HEK293 (cell line): ENCODE data around the gene DICER1.

ENCODE experiments used
- GLIS1 ChIP-seq: fragments of 450-650 bp; formaldehyde crosslinking; IDR thresholded peaks from 2 replicates; pipeline ENCODE4 v1.5.1; 2016; ENCODE audit warnings: missing biosample characterization, missing genetic modification characterization
- SP2 ChIP-seq: fragments of 450-650 bp; formaldehyde crosslinking; IDR thresholded peaks from 2 replicates; pipeline ENCODE4 v1.5.1; 2016; ENCODE audit warnings: missing biosample characterization, missing genetic modification characterization
- ZNF121 ChIP-seq: fragments of 450-650 bp; formaldehyde crosslinking; IDR thresholded peaks from 2 replicates; pipeline ENCODE4 v1.5.1; 2016; ENCODE audit warnings: missing biosample characterization, missing genetic modification characterization
- ZNF404 ChIP-seq: fragments of 450-650 bp; formaldehyde crosslinking; IDR thresholded peaks from 2 replicates; pipeline ENCODE4 v1.5.1; 2017; ENCODE audit warnings: missing biosample characterization, missing genetic modification characterization
- ZNF664 ChIP-seq: fragments of 450-650 bp; formaldehyde crosslinking; IDR thresholded peaks from 2 replicates; pipeline ENCODE4 v1.5.1; 2016; ENCODE audit warnings: missing biosample characterization, missing genetic modification characterization
- ZNF76 ChIP-seq: fragments of 450-650 bp; formaldehyde crosslinking; IDR thresholded peaks from 2 replicates; pipeline ENCODE4; 2016; ENCODE audit warnings: low read depth, missing biosample characterization, missing genetic modification characterization, borderline replicate concordance
- TF ChIP-seq, protein P1 (sequence below): fragments of 450-650 bp; formaldehyde crosslinking; IDR thresholded peaks from 2 replicates; pipeline ENCODE4 v1.5.1; 2016; ENCODE audit warnings: missing biosample characterization, missing genetic modification characterization
- TF ChIP-seq, protein P2 (sequence below): fragments of 450-650 bp; formaldehyde crosslinking; IDR thresholded peaks from 2 replicates; pipeline ENCODE4 v1.5.1; 2016; ENCODE audit warnings: missing biosample characterization, missing genetic modification characterization

DNA sequence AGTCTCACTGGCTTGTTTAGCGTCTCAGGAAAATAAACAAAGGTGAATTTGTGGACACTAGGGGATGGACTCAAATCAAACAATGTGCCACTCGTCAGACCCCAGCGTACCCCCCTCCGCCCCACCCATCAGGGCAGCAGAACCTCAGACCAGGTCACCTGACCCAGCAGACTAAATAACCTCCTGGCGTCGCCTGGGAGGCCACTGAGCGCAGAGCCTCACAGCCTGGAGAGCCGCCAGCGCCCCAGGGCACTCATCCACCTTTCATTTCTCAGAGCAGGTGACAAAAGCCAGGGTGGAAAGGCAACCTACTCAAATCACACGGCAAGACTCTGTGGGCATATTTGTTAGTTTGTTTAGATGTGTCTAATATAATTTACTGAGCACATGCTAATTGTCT is 100.9 kb downstream of the DICER1 start:
- TF ChIP-seq, protein P1, sequence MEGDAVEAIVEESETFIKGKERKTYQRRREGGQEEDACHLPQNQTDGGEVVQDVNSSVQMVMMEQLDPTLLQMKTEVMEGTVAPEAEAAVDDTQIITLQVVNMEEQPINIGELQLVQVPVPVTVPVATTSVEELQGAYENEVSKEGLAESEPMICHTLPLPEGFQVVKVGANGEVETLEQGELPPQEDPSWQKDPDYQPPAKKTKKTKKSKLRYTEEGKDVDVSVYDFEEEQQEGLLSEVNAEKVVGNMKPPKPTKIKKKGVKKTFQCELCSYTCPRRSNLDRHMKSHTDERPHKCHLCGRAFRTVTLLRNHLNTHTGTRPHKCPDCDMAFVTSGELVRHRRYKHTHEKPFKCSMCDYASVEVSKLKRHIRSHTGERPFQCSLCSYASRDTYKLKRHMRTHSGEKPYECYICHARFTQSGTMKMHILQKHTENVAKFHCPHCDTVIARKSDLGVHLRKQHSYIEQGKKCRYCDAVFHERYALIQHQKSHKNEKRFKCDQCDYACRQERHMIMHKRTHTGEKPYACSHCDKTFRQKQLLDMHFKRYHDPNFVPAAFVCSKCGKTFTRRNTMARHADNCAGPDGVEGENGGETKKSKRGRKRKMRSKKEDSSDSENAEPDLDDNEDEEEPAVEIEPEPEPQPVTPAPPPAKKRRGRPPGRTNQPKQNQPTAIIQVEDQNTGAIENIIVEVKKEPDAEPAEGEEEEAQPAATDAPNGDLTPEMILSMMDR (tag by site-specific recombination) = no peak
- TF ChIP-seq ZNF404 (tag by site-specific recombination) (no peak), GLIS1 (tag by site-specific recombination) (no peak), ZNF121 (no peak), ZNF664 (tag by site-specific recombination) (no peak), ZNF76 (tag by site-specific recombination) (no peak), SP2 (tag by site-specific recombination) (no peak)
- TF ChIP-seq, protein P2, sequence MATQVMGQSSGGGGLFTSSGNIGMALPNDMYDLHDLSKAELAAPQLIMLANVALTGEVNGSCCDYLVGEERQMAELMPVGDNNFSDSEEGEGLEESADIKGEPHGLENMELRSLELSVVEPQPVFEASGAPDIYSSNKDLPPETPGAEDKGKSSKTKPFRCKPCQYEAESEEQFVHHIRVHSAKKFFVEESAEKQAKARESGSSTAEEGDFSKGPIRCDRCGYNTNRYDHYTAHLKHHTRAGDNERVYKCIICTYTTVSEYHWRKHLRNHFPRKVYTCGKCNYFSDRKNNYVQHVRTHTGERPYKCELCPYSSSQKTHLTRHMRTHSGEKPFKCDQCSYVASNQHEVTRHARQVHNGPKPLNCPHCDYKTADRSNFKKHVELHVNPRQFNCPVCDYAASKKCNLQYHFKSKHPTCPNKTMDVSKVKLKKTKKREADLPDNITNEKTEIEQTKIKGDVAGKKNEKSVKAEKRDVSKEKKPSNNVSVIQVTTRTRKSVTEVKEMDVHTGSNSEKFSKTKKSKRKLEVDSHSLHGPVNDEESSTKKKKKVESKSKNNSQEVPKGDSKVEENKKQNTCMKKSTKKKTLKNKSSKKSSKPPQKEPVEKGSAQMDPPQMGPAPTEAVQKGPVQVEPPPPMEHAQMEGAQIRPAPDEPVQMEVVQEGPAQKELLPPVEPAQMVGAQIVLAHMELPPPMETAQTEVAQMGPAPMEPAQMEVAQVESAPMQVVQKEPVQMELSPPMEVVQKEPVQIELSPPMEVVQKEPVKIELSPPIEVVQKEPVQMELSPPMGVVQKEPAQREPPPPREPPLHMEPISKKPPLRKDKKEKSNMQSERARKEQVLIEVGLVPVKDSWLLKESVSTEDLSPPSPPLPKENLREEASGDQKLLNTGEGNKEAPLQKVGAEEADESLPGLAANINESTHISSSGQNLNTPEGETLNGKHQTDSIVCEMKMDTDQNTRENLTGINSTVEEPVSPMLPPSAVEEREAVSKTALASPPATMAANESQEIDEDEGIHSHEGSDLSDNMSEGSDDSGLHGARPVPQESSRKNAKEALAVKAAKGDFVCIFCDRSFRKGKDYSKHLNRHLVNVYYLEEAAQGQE (tag by site-specific recombination) = no peak
